Skeletal muscle satellite cell (primary cell): ENCODE measurements around the gene GZF1.

Experiments used
- H3K27me3 ChIP-seq: 2 replicates; pipeline ENCODE4 v1.7.0; 2013; ENCODE audit warnings: low read length; ENCODE audit not compliant: control insufficient read depth, insufficient read depth
- H3K36me3 ChIP-seq: 2 replicates; pipeline ENCODE4 v1.7.0; 2013; ENCODE audit warnings: mild to moderate bottlenecking, control low read depth, low read length; ENCODE audit not compliant: insufficient read depth
- H3K4me1 ChIP-seq: 2 replicates; pipeline ENCODE4 v1.7.0; 2013; ENCODE audit warnings: low read length; ENCODE audit not compliant: control insufficient read depth, insufficient read depth
- H3K4me2 ChIP-seq: 2 replicates; pipeline ENCODE4 v1.7.0; 2013; ENCODE audit warnings: mild to moderate bottlenecking, low read length
- H3K4me3 ChIP-seq: 2 replicates; pipeline ENCODE4 v1.7.0; 2013; ENCODE audit warnings: low read length
- H3K9ac ChIP-seq: 2 replicates; pipeline ENCODE4 v1.7.0; 2013; ENCODE audit warnings: mild to moderate bottlenecking, low read depth, low read length, moderate library complexity
- H3K9me3 ChIP-seq: replicated peaks from 2 replicates; pipeline ENCODE4 v1.7.0; 2013; ENCODE audit warnings: mild to moderate bottlenecking, control low read depth, low read length

GZF1 gene

GRCh38 chr20:23399568-23400241 is 37.7 kb downstream of the GZF1 start:
- Histone ChIP-seq H3K36me3 (peaks cover 19% of the 10 kb centered on the region), H3K4me2 (no peak overlapping the region), H3K9me3 (no peaks in the 10 kb centered on the region), H3K27me3 (no peaks in the 10 kb centered on the region), H3K4me3 (no peak overlapping the region), H3K4me1 (peaks cover 8% of the 10 kb centered on the region), H3K9ac (no peak overlapping the region)

- Histone ChIP-seq H3K9ac (no peak overlapping the region), H3K4me1 (peaks cover 8% of the 10 kb centered on the region), H3K4me2 (no peak overlapping the region), H3K9me3 (no peaks in the 10 kb centered on the region), H3K36me3 (peaks cover 11% of the 10 kb centered on the region), H3K27me3 (no peaks in the 10 kb centered on the region), H3K4me3 (no peak overlapping the region)
Measured at GRCh38 chr20:23401051-23401450, 39.1 kb downstream of the GZF1 start.

- Histone ChIP-seq H3K36me3 (peaks cover 9% of the 10 kb centered on the region), H3K9me3 (no peaks in the 10 kb centered on the region), H3K4me1 (no peaks in the 10 kb centered on the region), H3K4me2 (no peak overlapping the region), H3K27me3 (no peaks in the 10 kb centered on the region), H3K4me3 (no peak overlapping the region), H3K9ac (no peak overlapping the region)
Measured at GRCh38 chr20:23403751-23404150, 41.8 kb downstream of the GZF1 start.

GRCh38 chr20:23404196-23404595 is 42.2 kb downstream of the GZF1 start:
- no peaks in the 10 kb centered on the region for H3K9me3 ChIP-seq
- H3K4me2 ChIP-seq = no peak overlapping the region
- H3K9ac ChIP-seq = no peak overlapping the region
- H3K4me3 ChIP-seq = no peak overlapping the region
- H3K4me1 ChIP-seq = no peaks in the 10 kb centered on the region
- H3K27me3 ChIP-seq = no peaks in the 10 kb centered on the region
- H3K36me3 ChIP-seq = peaks cover 9% of the 10 kb centered on the region

GRCh38 chr20:23406880-23407279 is 44.9 kb downstream of the GZF1 start:
- Histone ChIP-seq H3K4me2 (no peak overlapping the region), H3K9ac (no peak overlapping the region), H3K9me3 (no peaks in the 10 kb centered on the region), H3K36me3 (no peaks in the 10 kb centered on the region), H3K4me1 (peaks cover 2% of the 10 kb centered on the region), H3K27me3 (no peaks in the 10 kb centered on the region), H3K4me3 (no peak overlapping the region)

- Histone ChIP-seq H3K4me3 (no peak overlapping the region), H3K36me3 (no peaks in the 10 kb centered on the region), H3K9me3 (no peaks in the 10 kb centered on the region), H3K9ac (no peak overlapping the region), H3K4me1 (peaks cover 7% of the 10 kb centered on the region), H3K4me2 (no peak overlapping the region), H3K27me3 (no peaks in the 10 kb centered on the region)
Measured at GRCh38 chr20:23407781-23408464, 45.9 kb downstream of the GZF1 start.

- no peak overlapping the region for H3K9ac ChIP-seq
- no peak overlapping the region for H3K4me2 ChIP-seq
- H3K36me3 ChIP-seq = no peaks in the 10 kb centered on the region
- no peaks in the 10 kb centered on the region for H3K9me3 ChIP-seq
- H3K4me1 ChIP-seq = peaks cover 7% of the 10 kb centered on the region
- H3K4me3 ChIP-seq = no peak overlapping the region
- H3K27me3 ChIP-seq = no peaks in the 10 kb centered on the region
Measured at GRCh38 chr20:23408957-23409356, 47.0 kb downstream of the GZF1 start.

GRCh38 chr20:23409800-23410199 is 47.8 kb downstream of the GZF1 start:
- Histone ChIP-seq H3K9ac (no peak overlapping the region), H3K9me3 (no peaks in the 10 kb centered on the region), H3K4me1 (peaks cover 7% of the 10 kb centered on the region), H3K4me2 (no peak overlapping the region), H3K27me3 (no peaks in the 10 kb centered on the region), H3K36me3 (no peaks in the 10 kb centered on the region), H3K4me3 (no peak overlapping the region)

GRCh38 chr20:23410916-23411695 is 49.1 kb downstream of the GZF1 start:
- Histone ChIP-seq H3K36me3 (no peaks in the 10 kb centered on the region), H3K27me3 (no peaks in the 10 kb centered on the region), H3K4me2 (no peak overlapping the region), H3K4me1 (peaks cover 7% of the 10 kb centered on the region), H3K9me3 (no peaks in the 10 kb centered on the region), H3K4me3 (no peak overlapping the region), H3K9ac (no peak overlapping the region)

- Histone ChIP-seq H3K4me3 (no peak overlapping the region), H3K9me3 (no peaks in the 10 kb centered on the region), H3K9ac (no peak overlapping the region), H3K4me2 (no peak overlapping the region), H3K4me1 (peaks cover 7% of the 10 kb centered on the region), H3K36me3 (no peaks in the 10 kb centered on the region), H3K27me3 (no peaks in the 10 kb centered on the region)
Measured at GRCh38 chr20:23412026-23412425, 50.0 kb downstream of the GZF1 start.

- peaks cover 7% of the 10 kb centered on the region for H3K4me1 ChIP-seq
- H3K36me3 ChIP-seq = no peaks in the 10 kb centered on the region
- no peak overlapping the region for H3K9ac ChIP-seq
- H3K9me3 ChIP-seq = no peaks in the 10 kb centered on the region
- no peak overlapping the region for H3K4me2 ChIP-seq
- no peaks in the 10 kb centered on the region for H3K27me3 ChIP-seq
- H3K4me3 ChIP-seq = no peak overlapping the region
Measured at GRCh38 chr20:23413862-23414422, 52.0 kb downstream of the GZF1 start.
